ENCODE data around the gene WDR93. TPM values are rescaled to one million over a fixed set of nuclear protein-coding genes. Genes with fewer than 3 reads are reported as not detected.

WDR93 gene
- total RNA-seq, 1 experiment from 2014 or later, result 1.5 TPM

DNA sequence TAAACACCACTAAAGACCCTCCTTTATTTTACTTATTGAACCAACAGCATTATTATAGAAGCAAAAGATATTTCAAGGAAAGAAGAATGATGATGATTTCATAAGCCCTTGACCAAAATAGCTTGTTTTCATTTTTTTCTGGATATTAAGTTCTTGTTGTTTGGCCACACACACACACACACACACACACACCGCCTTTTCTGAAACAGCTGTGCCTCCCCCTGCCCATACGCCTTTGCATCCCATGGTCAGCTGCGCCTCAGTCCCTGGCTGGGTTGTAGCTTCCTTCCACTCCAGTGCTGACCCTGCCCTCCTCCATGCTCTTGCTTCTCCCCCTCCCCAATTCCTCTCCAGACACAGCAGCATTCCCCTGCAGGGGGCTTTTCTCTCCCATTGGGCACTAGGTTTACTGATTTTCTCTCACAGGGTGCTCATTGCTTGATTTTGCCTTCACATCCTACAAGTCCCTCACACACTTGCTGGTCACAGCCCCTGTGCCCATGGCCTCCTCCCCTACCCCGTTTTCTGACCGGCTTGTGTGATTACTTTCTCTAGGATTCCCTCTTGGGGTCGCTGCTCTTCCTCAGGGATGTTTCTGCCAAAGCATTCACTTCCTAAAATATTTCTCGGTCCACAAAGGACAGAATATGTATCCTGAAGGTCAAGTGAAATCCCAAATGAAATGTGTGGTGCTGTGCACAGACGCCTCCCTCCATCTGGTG is 42.0 kb downstream of the WDR93 start:
- in situ Hi-C loops (cut with HindIII; ENCODE audit: low pct_unique_long_range_greater_than_20kb, low sequenced_read_pairs), result no loop called here

DNA sequence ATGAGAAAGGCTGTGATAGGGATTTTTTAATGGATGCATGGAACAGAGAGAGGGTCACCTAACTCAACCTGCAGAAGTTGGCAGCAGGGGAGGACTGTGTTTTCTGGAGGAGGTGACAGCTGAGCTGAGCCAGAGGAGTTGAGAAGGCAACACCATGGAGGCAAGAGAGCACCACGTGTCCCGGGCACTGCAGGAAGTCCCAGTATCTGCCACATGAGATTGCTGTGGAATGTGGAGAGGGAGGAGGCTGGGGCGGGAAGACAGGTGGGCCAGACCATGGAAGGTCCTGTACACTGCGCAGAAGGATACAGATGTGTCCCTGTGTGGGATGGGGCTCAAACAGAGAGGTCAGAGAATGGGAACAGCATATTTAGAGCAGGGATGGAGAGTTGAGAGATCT is 45.2 kb downstream of the WDR93 start:
- in situ Hi-C loops (cut with HindIII; ENCODE audit: low pct_unique_long_range_greater_than_20kb, low sequenced_read_pairs), result no loop called here
- DNase-seq (ENCODE audit: low read depth), result no peak

More for the DNA sequence above, 42.0 kb downstream of the WDR93 start:
- no peak for DNase-seq (ENCODE audit: low read depth)

DNA sequence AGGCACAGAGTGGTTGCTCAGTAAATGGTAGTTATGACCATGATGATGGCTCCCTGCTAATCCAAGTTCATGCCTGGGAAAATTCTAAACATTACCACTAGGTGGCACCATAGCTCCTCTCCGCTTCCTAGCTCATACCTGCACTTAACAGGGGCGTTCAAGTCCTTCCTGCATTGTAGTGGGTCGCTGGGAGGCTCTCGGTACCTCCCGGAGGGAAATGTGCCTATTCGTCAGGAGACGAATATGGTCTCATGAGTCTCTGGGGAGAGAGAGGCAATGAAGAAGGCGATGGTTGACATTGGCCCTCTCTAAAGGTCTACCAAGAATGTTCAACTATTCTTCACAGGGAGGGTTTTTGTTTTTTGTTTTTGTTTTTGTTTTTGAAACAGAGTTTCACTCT is 49.5 kb downstream of the WDR93 start:
- peak; percentile 60 for DNase-seq (ENCODE audit: low read depth)
- in situ Hi-C loops (cut with HindIII; ENCODE audit: low pct_unique_long_range_greater_than_20kb, low sequenced_read_pairs), result no loop called here

DNA sequence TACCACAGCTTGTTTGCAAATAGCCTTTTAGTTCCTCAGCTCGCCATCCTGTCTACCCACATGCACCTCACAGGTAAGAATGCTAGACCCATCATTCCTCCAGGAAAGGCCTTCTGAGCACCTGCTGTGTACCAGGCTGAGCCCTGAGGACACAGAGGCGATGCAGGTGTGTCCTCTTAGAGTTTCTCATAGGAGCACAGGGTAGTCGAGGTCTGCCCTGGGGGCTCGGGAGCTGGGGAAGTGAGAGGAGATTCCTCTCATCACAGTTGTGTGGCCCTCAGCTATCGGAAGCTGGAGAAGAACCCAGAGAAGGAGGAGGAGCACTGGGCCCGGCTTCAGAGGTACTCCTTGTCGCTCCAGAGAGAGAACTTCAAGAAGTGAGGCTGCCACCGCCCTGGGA is 52.4 kb downstream of the WDR93 start:
- DNase-seq (ENCODE audit: low read depth), result no peak
- in situ Hi-C loops (cut with HindIII; ENCODE audit: low pct_unique_long_range_greater_than_20kb, low sequenced_read_pairs), result no loop called here

DNA sequence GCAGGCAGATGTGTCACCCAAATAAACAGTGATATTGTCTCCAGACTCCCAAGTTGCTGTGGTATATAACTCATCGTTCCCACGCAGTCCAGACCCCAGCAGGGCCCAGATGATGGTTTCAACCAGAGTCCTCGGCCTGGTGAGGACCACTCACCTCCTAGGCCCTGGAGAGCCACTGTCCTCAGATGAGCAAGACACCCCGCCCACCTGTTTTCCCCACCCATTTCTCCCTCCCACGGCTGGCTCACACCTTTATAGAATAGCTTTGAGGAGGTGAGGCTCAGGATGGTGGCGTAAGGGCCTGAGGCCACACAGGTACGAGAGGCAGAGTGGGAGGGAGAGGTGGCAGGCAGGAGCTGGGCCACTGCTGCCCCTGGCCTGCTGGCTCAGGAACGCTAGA is 53.0 kb downstream of the WDR93 start:
- in situ Hi-C loops (cut with HindIII; ENCODE audit: low pct_unique_long_range_greater_than_20kb, low sequenced_read_pairs), result no loop called here
- DNase-seq (ENCODE audit: low read depth), result no peak

DNA sequence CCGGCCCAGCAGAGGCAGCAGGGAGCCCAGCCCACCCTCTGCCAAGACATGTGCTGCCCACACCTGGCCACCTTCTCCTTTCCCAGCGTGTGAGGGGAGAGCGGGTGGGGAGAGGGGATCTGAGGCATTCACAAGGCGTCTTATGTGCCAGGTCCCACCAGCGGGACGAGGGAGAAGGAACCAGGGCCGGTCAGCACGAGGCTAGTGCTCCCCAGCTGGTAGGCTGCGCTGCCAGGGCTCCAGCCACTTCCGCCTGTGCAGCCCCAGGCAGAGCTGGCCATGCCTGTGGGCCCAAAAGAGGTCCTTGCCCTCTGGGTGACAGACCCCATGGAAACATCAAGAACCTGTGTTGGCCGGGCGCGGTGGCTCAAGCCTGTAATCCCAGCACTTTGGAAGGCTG is 54.5 kb downstream of the WDR93 start:
- no peak for DNase-seq (ENCODE audit: low read depth)
- in situ Hi-C loops (cut with HindIII; ENCODE audit: low pct_unique_long_range_greater_than_20kb, low sequenced_read_pairs), result no loop called here

DNA sequence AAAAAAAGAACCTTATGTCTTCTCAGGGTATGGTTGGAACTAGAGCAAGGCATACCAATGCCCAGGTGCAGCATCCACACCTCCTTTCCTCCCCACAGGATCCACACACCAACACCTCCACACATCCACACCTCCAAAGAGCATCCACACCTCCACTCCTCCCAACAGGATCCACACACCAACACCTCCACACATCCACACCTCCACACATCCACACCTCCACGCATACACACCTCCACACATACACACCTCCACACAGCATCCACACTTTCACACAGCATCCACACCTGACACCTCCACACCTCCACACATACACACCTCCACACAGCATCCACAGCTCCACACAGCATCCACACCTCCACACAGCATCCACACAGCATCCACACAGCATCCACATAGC is 55.2 kb downstream of the WDR93 start:
- no peak for DNase-seq (ENCODE audit: low read depth)
- in situ Hi-C loops (cut with HindIII; ENCODE audit: low pct_unique_long_range_greater_than_20kb, low sequenced_read_pairs), result no loop called here

DNA sequence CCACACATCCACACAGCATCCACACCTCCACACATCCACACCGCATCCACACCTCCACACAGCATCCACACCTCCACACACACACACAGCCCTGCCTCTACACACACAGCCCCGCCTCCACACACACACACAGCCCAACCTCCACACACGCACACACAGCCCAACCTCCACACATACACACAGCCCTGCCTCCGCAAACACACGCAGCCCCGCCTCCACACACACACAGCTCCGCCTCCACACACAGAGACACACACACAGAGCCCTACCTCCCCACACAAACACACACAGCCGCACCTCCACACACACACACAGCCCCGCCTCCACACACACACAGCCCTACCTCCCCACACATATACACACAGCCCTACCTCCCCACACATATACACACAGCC is 55.8 kb downstream of the WDR93 start:
- DNase-seq (ENCODE audit: low read depth), result no peak
- in situ Hi-C loops (cut with HindIII; ENCODE audit: low pct_unique_long_range_greater_than_20kb, low sequenced_read_pairs), result no loop called here

DNA sequence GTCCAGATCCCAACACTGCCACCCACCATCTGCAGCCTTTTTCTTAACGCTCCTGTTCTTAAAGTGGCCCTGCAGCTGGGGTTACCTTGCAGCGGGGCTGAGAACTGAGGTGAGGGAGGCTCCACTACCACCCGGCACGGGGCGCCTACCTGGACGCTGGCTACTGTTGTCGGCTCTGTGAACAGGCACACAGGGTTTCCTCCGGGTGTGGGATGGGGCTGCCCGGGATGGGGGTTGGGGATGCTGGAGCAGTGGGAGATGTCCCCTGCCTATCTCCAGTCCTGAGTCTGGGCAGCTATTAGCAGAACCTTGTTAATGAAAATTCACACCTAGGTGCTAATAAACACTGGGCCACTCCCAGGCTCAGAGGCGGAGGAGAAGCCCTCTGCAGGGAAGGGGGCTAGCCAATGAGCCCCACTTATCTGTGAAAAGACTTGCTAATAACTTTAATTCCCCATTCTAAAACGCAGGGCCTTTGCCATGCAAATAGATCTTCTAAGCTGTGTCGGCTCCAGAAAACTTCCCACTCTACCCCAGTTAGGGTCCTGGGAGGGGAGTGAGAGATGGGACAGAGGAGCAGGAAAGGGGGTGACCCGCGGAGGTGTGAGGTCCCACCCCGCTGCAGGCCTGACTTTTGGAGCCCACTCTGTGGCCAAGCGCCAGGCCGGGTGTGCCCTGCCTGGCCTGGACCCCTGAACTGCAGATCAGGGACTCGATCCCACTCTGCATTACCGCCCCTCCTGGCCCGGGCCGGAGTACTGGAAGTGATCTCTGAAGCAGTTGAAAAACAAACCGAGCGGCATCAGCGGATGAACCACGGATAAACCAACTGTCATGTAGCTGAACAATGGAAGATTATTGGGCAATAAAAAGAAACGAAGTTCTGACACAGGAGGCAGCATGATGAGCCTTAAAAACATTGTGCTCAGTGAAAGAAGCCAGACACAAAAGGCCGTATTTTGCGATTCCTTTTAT is 57.4 kb downstream of the WDR93 start:
- DNase-seq (ENCODE audit: low read depth), result no peak
- in situ Hi-C loops (cut with HindIII; ENCODE audit: low pct_unique_long_range_greater_than_20kb, low sequenced_read_pairs), result no loop called here

DNA sequence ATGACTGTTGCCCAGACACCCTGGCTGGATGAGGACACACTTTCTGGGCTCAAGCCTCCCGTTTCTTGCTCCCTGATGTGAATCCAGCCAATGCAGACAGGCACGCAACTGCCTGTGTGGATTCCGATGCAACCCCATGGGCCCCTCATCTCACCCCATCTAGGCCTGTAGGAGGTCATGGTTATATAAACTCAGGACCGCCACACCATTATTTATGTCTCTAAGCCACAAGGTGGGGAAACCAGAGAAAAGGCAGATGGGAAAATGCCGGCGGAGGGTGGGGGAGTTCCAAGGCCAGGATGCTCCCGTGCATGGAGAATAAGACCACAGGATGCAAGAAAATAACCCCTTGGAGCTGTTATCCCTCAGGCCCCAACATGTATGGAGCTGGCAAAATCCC is 58.4 kb downstream of the WDR93 start:
- in situ Hi-C loops (cut with HindIII; ENCODE audit: low pct_unique_long_range_greater_than_20kb, low sequenced_read_pairs), result no loop called here
- no peak for DNase-seq (ENCODE audit: low read depth)

DNA sequence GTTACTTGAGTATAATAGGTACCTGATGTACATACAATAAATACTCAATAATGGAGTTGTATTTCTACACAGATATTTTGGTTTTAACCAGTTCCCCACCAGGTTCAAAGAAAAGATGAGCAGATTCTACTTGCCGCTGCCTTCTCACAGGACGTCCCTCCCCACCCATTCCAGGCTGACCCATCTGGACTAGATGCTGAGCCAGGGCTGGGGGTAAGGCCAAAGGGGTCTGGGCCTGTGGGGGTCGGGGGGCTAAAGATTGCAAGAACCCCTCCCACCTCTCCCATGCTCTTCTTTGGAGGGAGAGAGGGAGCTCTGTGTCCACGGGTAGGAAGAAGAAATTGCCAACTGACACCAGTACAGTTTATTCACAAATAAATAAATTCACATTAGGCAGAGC is 58.9 kb downstream of the WDR93 start:
- in situ Hi-C loops (cut with HindIII; ENCODE audit: low pct_unique_long_range_greater_than_20kb, low sequenced_read_pairs), result no loop called here
- DNase-seq (ENCODE audit: low read depth), result no peak

DNA sequence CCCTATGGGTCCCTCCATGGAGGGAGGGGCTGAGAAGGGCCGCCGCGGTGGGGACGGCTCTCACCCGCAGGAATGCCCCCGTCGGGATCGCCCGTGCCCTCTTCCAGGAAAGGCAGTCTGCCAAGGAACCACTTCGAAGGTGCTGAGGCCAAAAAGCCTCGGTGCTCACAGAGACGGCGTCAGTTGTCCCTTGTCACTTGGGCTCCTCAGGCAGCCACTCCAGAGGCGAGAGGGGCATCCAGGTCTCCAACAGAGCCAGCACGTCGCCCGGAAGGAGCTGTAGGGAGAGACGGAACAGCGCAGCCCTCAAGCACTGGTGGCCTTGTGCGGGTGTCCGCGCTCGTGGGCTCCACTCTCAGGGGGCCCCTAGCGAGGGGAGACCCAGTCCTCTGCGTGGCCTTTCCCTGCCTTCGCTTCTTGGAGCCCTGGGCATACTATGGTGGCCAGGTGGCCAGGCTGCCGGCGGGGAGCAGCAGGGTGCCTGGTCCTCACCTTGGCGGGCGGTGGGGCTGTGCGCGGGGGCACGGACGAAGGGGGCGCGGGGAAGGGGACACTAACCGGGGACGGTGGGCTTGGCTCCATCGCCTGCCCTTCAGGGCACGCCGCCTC is 59.4 kb downstream of the WDR93 start:
- DNase-seq (ENCODE audit: low read depth), result no peak
- in situ Hi-C loops (cut with HindIII; ENCODE audit: low pct_unique_long_range_greater_than_20kb, low sequenced_read_pairs), result no loop called here

DNA sequence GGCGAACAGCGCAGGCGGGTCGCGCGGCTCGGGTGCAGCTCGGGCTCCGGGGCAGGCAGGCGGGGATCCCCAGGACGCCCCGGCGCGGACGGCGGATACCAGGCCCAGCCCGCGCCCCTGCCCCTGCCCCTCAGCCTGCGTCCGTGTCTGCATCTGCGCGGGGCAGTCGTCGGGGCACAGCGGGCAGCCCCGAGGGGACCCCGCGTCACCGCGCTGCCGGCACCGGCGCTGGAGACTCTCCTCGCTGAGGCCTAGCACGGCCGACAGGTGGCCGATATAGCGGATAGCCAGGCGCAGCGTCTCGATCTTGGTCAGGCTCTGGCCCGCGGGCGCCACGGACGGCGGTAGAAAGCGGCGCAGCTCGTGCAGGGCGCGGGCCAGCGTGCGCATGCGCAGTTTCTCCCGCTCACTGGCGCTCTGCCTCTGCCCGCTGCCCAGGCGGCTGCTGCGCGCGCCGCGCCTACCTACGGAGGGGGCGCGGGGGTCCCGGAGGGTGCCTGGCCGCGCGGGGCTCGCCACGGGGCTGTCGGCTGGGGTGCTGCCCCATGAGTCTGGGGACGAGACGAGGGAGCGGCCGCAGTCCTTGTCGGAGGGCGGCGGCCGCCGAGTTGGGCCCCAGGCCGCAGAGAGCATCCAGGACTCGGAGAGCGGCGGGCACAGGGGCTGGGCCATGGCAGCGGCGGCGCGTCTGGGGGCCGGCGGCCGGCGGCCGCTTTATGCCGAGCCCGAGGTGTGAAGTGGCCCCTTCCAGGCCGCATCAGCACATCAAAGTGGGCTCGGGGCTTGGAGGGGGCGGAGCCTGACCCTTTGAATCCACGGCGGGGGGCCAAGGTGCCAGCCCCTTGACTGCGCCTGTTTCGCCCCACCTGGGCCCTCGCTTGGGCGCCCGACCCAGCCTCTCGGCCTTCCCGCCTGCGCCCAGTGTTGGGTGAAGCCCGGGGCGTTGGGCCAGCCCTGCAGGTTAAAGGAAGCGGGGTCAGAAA is 60.2 kb downstream of the WDR93 start, which contains the start of gene MESP1:
TSS of gene MESP1 (minus strand) at position 690 of the 983 bp plus-strand sequence. CDS start at position 672, 18 bp downstream.
- in situ Hi-C loops (cut with HindIII; ENCODE audit: low pct_unique_long_range_greater_than_20kb, low sequenced_read_pairs), result no loop called here
- peak; percentile 85 for DNase-seq (ENCODE audit: low read depth)

DNA sequence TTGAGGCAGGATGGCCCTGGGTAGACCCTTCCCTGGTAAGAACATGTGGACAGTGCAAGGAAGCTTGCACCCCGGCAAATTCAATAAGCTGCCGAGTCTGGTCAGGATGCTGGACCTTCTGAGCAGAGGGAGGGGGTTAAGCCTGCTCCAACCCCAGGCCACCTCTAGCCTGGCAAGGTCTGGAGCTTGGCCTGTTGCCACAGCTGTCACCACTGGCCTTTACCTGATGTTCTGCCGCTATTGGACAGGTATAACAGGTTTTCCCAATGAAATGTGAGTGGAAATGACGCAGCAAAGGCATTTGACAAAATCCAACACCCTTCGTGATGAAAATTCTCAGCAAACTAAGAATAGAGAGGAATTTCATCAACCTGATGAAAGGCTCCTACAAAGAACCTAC is 61.1 kb downstream of the WDR93 start:
- no peak for DNase-seq (ENCODE audit: low read depth)
- in situ Hi-C loops (cut with HindIII; ENCODE audit: low pct_unique_long_range_greater_than_20kb, low sequenced_read_pairs), result no loop called here

DNA sequence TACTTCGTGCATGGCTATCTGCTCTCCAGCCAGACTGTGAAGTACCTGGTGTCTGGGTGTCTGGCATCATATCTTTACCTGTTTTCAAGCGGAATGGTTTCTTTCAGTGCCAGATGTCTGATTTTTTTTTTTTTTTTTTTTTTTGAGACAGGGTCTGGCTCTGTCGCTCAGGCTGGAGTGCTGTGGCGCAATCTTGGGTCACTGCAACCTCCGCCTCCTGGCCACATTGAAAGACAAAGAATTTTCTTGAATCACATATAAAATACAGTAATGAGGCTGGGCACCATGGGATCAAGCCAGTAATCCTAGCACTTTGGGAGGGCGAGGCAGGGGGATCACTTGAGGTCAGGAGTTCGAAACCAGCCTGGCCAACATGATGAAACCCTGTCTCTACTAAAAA is 63.2 kb downstream of the WDR93 start:
- no peak for DNase-seq (ENCODE audit: low read depth)
- in situ Hi-C loops (cut with HindIII; ENCODE audit: low pct_unique_long_range_greater_than_20kb, low sequenced_read_pairs), result no loop called here

DNA sequence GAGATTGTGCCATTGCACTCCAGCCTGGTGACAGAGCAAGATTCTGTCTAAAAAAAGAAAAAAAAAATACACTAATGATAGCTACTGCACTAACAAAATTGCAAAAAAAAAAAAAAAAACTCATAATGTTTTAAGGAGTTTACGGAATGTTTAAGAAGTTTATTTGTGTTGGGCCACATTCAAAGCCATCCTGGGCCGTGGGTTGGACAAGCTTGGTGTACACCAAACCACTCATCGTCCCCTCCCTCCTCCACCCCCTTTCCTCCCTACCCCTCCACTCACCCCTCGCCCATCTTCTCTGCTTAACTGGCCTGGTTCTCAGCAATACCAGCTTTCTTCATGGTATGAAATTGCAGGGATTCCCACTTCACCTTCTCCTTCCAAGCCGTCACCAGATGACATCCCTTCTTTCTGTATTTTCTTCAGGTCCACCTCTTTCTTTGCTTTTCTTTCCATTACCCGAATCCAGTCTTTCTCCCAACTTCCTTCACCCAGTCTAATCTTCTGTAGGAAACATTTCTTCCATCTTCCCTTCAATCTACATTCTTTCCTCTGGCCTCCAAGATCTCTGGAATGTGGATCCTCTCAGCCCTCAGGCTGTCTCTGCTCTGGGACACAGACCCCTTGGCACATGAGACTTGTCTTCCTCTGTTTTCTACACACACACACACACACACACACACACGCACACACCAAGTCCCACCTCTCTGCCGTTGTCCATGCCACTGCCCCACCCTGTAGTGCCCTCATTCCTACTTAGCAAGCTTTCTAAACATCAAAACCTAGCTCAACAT is 63.9 kb downstream of the WDR93 start:
- in situ Hi-C loops (cut with HindIII; ENCODE audit: low pct_unique_long_range_greater_than_20kb, low sequenced_read_pairs), result no loop called here
- peak; percentile 19 for DNase-seq (ENCODE audit: low read depth)

DNA sequence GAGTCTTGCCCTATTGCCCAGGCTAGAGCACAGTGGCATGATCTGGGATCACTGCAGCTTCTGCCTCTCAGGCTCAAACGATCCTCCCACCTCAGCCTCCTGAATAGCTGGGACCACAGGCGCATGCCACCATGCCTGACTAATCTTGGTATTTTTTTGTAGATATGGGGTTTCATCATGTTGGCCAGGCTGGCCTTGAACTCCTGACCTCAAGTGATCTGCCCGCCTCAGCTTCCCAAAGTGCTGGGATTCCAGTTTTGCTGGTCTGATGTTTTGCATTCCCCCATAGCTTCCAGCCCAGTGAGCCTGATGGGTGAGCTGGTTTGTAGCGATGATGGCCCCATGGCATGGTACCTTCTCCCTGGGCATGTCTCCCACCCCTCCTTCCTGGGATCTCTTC is 65.1 kb downstream of the WDR93 start:
- in situ Hi-C loops (cut with HindIII; ENCODE audit: low pct_unique_long_range_greater_than_20kb, low sequenced_read_pairs), result no loop called here
- DNase-seq (ENCODE audit: low read depth), result no peak
